ENCODE data around the gene PRR22. TPM values are rescaled to one million over a fixed set of nuclear protein-coding genes. Genes with fewer than 3 reads are reported as not detected.
"Not testable (repeated sequence)": the region's sequence is repeated elsewhere in the genome, so short reads cannot be mapped to it uniquely, and the experiment has no call there.

PRR22 gene
- total RNA-seq, 1 experiment from 2014 or later: 5.6 TPM

DNA sequence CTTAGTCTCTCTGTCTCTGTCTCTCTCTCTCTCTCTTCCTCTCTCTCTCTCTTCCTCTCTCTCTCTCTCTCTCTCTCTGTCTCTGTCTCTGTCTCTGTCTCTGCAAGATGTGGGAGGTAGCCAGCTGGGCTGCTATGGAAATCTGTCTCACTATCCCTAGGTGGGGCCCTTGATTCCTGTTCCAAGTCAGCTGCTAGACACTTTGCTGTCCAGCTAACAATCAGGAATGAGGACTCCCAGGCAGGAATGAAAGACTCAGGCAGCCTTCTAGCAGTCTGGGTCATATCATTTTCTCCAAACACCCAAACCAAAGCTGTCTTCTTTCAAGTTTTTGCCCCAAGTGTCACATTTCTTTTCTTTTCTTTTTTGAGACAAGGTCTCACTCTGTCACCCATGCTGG is 40.9 kb downstream of the PRR22 start:
- no peaks in the 10 kb centered on the region for H3K9me2 ChIP-seq (replicated peaks; ENCODE audit: low read length)
- H3K9ac ChIP-seq (ENCODE audit: low read length): no peak overlapping the region
- no peaks in the 10 kb centered on the region for H3K4me1 ChIP-seq (ENCODE audit: insufficient read depth, low read length)
- DNase-seq: no peak
- no peak overlapping the region for H3K4me2 ChIP-seq (ENCODE audit: low read length)
- ChIA-PET POLR2A (ENCODE audit: unreplicated experiment) (no interaction called here), CTCF (no interaction called here)
- H3K36me3 ChIP-seq (ENCODE audit: low read depth, low read length): no peaks in the 10 kb centered on the region
- H4K20me1 ChIP-seq (ENCODE audit: low read length): no peaks in the 10 kb centered on the region
- no peaks in the 10 kb centered on the region for H3K79me2 ChIP-seq (ENCODE audit: low read length)
- no peak for TF ChIP-seq EZH2phosphoT487 (IDR thresholded peaks at IDR 0.05; ENCODE audit: borderline replicate concordance, low read length)
- TF ChIP-seq, protein P1, sequence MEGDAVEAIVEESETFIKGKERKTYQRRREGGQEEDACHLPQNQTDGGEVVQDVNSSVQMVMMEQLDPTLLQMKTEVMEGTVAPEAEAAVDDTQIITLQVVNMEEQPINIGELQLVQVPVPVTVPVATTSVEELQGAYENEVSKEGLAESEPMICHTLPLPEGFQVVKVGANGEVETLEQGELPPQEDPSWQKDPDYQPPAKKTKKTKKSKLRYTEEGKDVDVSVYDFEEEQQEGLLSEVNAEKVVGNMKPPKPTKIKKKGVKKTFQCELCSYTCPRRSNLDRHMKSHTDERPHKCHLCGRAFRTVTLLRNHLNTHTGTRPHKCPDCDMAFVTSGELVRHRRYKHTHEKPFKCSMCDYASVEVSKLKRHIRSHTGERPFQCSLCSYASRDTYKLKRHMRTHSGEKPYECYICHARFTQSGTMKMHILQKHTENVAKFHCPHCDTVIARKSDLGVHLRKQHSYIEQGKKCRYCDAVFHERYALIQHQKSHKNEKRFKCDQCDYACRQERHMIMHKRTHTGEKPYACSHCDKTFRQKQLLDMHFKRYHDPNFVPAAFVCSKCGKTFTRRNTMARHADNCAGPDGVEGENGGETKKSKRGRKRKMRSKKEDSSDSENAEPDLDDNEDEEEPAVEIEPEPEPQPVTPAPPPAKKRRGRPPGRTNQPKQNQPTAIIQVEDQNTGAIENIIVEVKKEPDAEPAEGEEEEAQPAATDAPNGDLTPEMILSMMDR (conservative IDR thresholded peaks at IDR 0.05; ENCODE audit: low read depth, low read length): no peak
- TF ChIP-seq EZH2 (IDR thresholded peaks at IDR 0.05; ENCODE audit: low read length, unreplicated experiment): no peak
- H3K4me3 ChIP-seq (ENCODE audit: low read length): no peak overlapping the region
- intact Hi-C loops (cut with micrococcal nuclease): no loop called here
- no peak for ATAC-seq
- no peak overlapping the region for H3K27ac ChIP-seq (ENCODE audit: low read length)
- no peaks in the 10 kb centered on the region for H3K27me3 ChIP-seq (ENCODE audit: low read length)
- BruUV-seq (replicated peaks): no TSS peak
- H3K9me3 ChIP-seq (ENCODE audit: low read length): no peaks in the 10 kb centered on the region
- H3F3A ChIP-seq (ENCODE audit: low read length, unreplicated experiment): no peaks in the 10 kb centered on the region
- no peak overlapping the region for H2AFZ ChIP-seq (ENCODE audit: low read length)

DNA sequence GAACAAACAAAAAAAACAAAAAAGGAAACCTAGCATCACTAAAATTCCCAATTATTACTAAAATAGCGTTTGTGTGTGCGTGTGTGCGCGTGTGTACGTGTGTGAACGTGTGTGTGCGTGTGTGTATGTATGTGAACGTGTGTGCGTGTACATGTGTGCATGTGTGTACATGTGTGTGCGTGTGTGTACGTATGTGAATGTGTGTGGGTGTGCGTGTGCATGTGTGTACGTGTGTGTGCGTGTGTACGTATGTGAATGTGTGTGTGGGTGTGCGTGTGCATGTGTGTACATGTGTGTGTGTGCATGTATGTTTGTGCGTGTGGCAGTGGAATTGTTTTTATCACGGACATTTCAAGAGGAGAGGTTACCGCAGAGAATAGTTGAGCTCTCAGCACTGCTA is 42.5 kb downstream of the PRR22 start:
- no peak for ATAC-seq
- ChIA-PET CTCF (no interaction called here), POLR2A (ENCODE audit: unreplicated experiment) (no interaction called here)

DNA sequence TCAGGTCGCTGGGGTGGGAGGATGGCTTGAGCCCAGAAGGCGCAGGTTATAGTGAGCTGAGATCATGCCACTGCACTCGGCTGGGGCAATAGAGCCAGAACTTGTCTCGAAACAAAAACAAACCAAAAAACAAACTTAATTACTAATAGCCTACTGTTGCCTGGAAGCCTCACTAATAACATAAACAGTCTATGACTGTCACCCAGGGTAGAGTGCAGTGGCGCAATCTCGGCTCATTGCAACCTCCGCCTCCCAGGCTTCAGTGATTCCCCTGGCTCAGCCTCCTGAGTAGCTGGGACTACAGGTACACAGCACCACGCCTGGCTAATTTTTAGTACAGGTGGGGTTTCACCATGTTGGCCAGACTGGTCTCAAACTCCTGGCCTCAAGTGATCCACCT is 46.1 kb downstream of the PRR22 start:
- no peak overlapping the region for H3K4me2 ChIP-seq (ENCODE audit: low read length)
- H3K36me3 ChIP-seq (ENCODE audit: low read depth, low read length): no peaks in the 10 kb centered on the region
- H3F3A ChIP-seq (ENCODE audit: low read length, unreplicated experiment): no peaks in the 10 kb centered on the region
- POLR2A ChIA-PET (ENCODE audit: unreplicated experiment): no interaction called here
- H2AFZ ChIP-seq (ENCODE audit: low read length): no peak overlapping the region
- DNase-seq: peak; percentile 21
- H4K20me1 ChIP-seq (ENCODE audit: low read length): no peaks in the 10 kb centered on the region
- H3K9me2 ChIP-seq (replicated peaks; ENCODE audit: low read length): no peaks in the 10 kb centered on the region
- CTCF ChIA-PET: no interaction called here
- H3K4me3 ChIP-seq (ENCODE audit: low read length): no peak overlapping the region
- intact Hi-C loops (cut with micrococcal nuclease): no loop called here
- ATAC-seq: no peak
- H3K27me3 ChIP-seq (ENCODE audit: low read length): no peaks in the 10 kb centered on the region
- no peaks in the 10 kb centered on the region for H3K4me1 ChIP-seq (ENCODE audit: insufficient read depth, low read length)
- no peak overlapping the region for H3K27ac ChIP-seq (ENCODE audit: low read length)
- TF ChIP-seq, protein P1 (conservative IDR thresholded peaks at IDR 0.05; ENCODE audit: low read depth, low read length): no peak
- no peak for TF ChIP-seq EZH2 (IDR thresholded peaks at IDR 0.05; ENCODE audit: low read length, unreplicated experiment)
- no peak for TF ChIP-seq EZH2phosphoT487 (IDR thresholded peaks at IDR 0.05; ENCODE audit: borderline replicate concordance, low read length)
- BruUV-seq (replicated peaks): no TSS peak
- no peaks in the 10 kb centered on the region for H3K79me2 ChIP-seq (ENCODE audit: low read length)
- H3K9ac ChIP-seq (ENCODE audit: low read length): no peak overlapping the region
- no peaks in the 10 kb centered on the region for H3K9me3 ChIP-seq (ENCODE audit: low read length)

More for the DNA sequence above, 42.5 kb downstream of the PRR22 start:
- intact Hi-C loops (cut with micrococcal nuclease): no loop called here
- H3K27me3 ChIP-seq (ENCODE audit: low read length): no peaks in the 10 kb centered on the region
- TF ChIP-seq EZH2 (IDR thresholded peaks at IDR 0.05; ENCODE audit: low read length, unreplicated experiment): no peak
- DNase-seq: no peak
- no peaks in the 10 kb centered on the region for H3F3A ChIP-seq (ENCODE audit: low read length, unreplicated experiment)
- H3K9me3 ChIP-seq (ENCODE audit: low read length): no peaks in the 10 kb centered on the region
- H3K4me2 ChIP-seq (ENCODE audit: low read length): no peak overlapping the region
- no peaks in the 10 kb centered on the region for H3K9me2 ChIP-seq (replicated peaks; ENCODE audit: low read length)
- no TSS peak for BruUV-seq (replicated peaks)
- H4K20me1 ChIP-seq (ENCODE audit: low read length): no peaks in the 10 kb centered on the region
- H3K4me3 ChIP-seq (ENCODE audit: low read length): no peak overlapping the region
- no peaks in the 10 kb centered on the region for H3K79me2 ChIP-seq (ENCODE audit: low read length)
- H3K4me1 ChIP-seq (ENCODE audit: insufficient read depth, low read length): no peaks in the 10 kb centered on the region
- H3K36me3 ChIP-seq (ENCODE audit: low read depth, low read length): no peaks in the 10 kb centered on the region
- H3K27ac ChIP-seq (ENCODE audit: low read length): no peak overlapping the region
- H3K9ac ChIP-seq (ENCODE audit: low read length): no peak overlapping the region
- H2AFZ ChIP-seq (ENCODE audit: low read length): no peak overlapping the region

DNA sequence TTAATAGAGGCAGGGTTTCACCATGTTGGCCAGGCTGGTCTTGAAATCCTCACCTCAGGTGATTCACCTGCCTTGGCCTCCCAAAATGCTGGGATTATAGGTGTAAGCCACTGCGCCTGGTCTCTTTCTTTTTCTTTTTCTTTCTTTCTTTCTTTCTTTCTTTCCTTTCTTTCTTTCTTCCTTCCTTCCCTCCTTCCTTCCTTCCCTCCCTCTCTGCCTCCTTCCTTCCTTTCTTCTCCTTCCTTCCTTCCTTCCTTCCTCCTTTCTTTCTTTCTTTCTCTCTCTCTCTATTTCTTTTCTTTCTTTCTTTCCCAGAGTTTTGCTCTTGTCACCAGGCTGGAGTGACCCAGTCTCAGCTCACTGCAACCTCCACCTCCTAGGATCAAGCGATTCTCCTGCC is 51.4 kb downstream of the PRR22 start:
- H3K27ac ChIP-seq (ENCODE audit: low read length); H3K27me3 ChIP-seq (ENCODE audit: low read length); H3F3A ChIP-seq (ENCODE audit: low read length, unreplicated experiment); H3K4me2 ChIP-seq (ENCODE audit: low read length); H4K20me1 ChIP-seq (ENCODE audit: low read length); DNase-seq; POLR2A ChIA-PET (ENCODE audit: unreplicated experiment); H3K9me3 ChIP-seq (ENCODE audit: low read length); CTCF ChIA-PET; H3K4me1 ChIP-seq (ENCODE audit: insufficient read depth, low read length); H2AFZ ChIP-seq (ENCODE audit: low read length); H3K36me3 ChIP-seq (ENCODE audit: low read depth, low read length); H3K4me3 ChIP-seq (ENCODE audit: low read length); H3K9ac ChIP-seq (ENCODE audit: low read length); BruUV-seq (replicated peaks); ATAC-seq; H3K79me2 ChIP-seq (ENCODE audit: low read length); H3K9me2 ChIP-seq (replicated peaks; ENCODE audit: low read length); intact Hi-C loops (cut with micrococcal nuclease): not testable (repeated sequence)
